GM23248 (cell line): ENCODE measurements around the gene OXT.

ENCODE experiments used
- EZH2 ChIP-seq: fragments of 200-600 bp; sonication (generic); IDR thresholded peaks from 2 replicates; pipeline ENCODE4 v1.6.1; 2018; ENCODE audit warnings: antibody characterized with exemption, mild to moderate bottlenecking; ENCODE audit not compliant: insufficient read depth, poor library complexity, severe bottlenecking
- EZH2phosphoT487 ChIP-seq: fragments of 200-600 bp; sonication (generic); IDR thresholded peaks from 2 replicates; pipeline ENCODE4 v1.6.1; 2018; ENCODE audit warnings: antibody characterized with exemption, moderate library complexity, mild to moderate bottlenecking, low read depth; ENCODE audit not compliant: insufficient read depth

GRCh38 chr20:3070725-3071124 lies 695 bp upstream of the OXT start:
- TF ChIP-seq EZH2phosphoT487 (no peak), EZH2 (no peak)
